Neuron (in vitro differentiated cells): ENCODE results near the gene UBASH3A.

Source experiments
- H2AFZ ChIP-seq: one replicate; pipeline ENCODE4 v1.6.1; 2013; ENCODE audit warnings: low read depth, mild to moderate bottlenecking, inconsistent platforms, low read length, moderate library complexity
- H3K27me3 ChIP-seq: one replicate; pipeline ENCODE4 v1.6.1; 2013; ENCODE audit warnings: low read length; ENCODE audit not compliant: insufficient read depth
- H3K36me3 ChIP-seq: one replicate; pipeline ENCODE4 v1.6.1; 2013; ENCODE audit warnings: low read length; ENCODE audit not compliant: insufficient read depth
- H3K4me1 ChIP-seq: one replicate; pipeline ENCODE4 v1.6.1; 2013; ENCODE audit warnings: low read length; ENCODE audit not compliant: insufficient read depth
- H3K4me3 ChIP-seq: 2 replicates; pipeline ENCODE4 v1.5.1; 2013; ENCODE audit warnings: mild to moderate bottlenecking, low read length, moderate library complexity
- H3K9me3 ChIP-seq: one replicate; pipeline ENCODE4 v1.6.1; 2013; ENCODE audit warnings: low read length

The UBASH3A gene

DNA sequence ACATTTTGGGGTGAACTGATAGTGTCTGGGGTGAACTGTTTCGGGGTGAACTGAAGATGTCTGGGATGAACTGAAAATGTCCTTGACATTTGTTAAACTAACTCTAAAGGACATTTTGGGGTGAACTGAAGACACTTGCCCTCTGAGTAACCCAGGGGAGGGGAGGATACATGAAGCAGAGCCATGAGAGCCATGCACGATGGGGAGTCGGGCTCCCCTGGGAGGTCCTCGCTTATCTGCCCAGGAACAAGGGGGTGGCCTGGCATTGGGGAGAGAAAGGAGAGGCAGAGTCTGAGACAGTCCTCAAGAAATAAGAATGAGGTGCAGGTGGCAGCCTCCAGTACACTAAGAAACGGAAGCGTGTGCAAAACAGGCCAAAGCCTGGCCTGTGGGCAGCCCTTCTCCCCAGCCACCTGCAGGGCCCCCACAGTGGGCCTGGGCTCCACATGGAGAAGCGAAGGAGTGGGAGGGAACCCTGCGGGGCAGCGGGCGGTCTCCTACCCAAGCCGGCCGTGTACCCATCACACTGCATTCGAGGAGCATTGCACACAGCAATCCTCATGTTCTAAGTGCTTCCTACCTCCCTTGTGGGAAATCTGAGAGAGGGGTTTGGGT, 68.1 kb downstream of the UBASH3A start:
- Histone ChIP-seq H3K9me3 (no peaks in the 10 kb centered on the region), H3K4me3 (no peak overlapping the region), H2AFZ (no peak overlapping the region), H3K27me3 (peaks cover 5% of the 10 kb centered on the region), H3K36me3 (no peaks in the 10 kb centered on the region), H3K4me1 (no peaks in the 10 kb centered on the region)

DNA sequence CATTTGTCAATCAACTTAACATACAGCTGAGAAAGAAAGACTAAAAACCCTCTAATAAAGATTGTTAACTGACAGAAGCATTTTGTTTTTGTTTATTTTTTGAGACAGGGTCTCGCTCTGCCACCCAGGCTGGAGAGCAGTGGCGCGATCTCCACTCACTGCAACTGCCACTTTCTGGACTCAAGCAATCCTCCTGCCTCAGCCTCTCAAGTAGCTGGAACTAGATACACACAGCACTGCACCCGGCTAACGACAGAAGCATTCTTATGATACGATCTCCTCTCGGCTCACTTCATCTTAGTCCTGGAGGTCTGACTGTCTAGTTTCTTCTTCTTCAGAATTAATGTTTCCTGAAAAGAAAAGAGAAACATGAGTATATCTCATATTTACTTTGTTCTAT, 68.8 kb downstream of the UBASH3A start:
- H3K4me1 ChIP-seq = peaks cover 2% of the 10 kb centered on the region
- no peaks in the 10 kb centered on the region for H3K9me3 ChIP-seq
- no peak overlapping the region for H3K4me3 ChIP-seq
- H2AFZ ChIP-seq = no peak overlapping the region
- peaks cover 5% of the 10 kb centered on the region for H3K27me3 ChIP-seq
- H3K36me3 ChIP-seq = no peaks in the 10 kb centered on the region

DNA sequence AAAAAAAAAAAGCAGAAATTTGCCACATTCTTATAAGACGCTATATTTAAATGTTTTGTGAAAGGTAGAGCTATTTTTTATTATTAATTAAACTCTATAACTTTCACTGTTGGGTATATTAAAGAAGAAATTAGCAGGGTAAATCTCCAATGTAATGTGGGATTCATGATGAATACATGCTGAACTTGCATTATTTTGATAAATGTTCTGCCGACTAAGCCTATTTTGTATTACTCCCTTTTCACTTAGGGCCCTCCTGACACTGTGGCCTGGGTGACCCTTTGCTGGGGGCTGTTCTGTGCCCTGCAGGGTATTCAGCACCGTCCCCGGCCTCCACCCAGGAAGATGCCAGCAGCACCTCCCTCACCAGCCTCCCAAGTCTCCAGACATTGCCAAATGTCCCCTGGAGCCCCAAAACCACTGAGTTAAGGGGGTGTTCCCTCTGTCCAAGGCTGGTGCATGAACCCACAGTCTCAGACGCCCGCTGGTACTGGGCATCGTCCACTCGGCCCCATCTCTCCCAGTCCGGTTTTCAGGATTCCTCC, 69.9 kb downstream of the UBASH3A start:
- Histone ChIP-seq H3K27me3 (peaks cover 5% of the 10 kb centered on the region), H2AFZ (no peak overlapping the region), H3K9me3 (no peaks in the 10 kb centered on the region), H3K4me3 (no peak overlapping the region), H3K36me3 (no peaks in the 10 kb centered on the region), H3K4me1 (peaks cover 2% of the 10 kb centered on the region)

DNA sequence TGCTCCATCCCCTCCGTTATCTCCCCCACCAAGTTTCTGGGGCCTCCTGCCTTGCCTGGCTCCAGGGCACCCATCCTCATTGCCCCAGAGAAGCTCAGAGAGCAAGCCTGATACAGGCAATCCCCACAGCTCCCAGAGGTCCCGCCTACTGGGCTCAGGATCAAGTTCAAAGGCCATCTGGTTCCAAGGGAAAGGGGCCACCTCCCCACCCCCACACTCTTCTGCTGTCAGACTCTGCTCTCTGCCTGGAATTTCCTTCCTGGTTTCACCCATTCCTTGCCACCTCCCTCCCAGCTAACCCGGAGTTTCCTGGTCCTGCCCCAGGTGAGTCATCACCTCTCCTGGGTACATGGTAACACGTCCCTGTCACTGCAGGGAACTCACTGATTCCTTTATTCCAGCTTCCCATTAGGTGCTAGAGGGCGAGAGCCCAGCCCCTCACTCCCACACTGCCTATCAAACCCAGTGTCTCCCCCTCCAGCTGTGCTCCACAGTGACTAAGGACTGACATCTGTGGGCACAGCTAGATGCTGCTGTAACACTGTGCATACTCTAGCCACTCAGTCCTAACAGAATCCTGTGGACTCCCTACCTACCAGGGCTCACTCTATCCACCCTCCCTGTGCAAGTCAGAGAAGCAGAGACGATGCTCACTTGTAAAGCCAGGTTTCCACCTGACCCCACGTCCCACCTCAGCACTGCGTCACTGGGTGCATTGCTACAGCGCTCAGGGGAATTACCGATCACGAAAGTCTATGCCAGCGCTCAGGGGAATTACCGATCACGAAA, 70.5 kb downstream of the UBASH3A start:
- H2AFZ ChIP-seq = no peak overlapping the region
- no peaks in the 10 kb centered on the region for H3K9me3 ChIP-seq
- peaks cover 2% of the 10 kb centered on the region for H3K4me1 ChIP-seq
- no peak overlapping the region for H3K4me3 ChIP-seq
- H3K36me3 ChIP-seq = no peaks in the 10 kb centered on the region
- H3K27me3 ChIP-seq = peaks cover 5% of the 10 kb centered on the region

DNA sequence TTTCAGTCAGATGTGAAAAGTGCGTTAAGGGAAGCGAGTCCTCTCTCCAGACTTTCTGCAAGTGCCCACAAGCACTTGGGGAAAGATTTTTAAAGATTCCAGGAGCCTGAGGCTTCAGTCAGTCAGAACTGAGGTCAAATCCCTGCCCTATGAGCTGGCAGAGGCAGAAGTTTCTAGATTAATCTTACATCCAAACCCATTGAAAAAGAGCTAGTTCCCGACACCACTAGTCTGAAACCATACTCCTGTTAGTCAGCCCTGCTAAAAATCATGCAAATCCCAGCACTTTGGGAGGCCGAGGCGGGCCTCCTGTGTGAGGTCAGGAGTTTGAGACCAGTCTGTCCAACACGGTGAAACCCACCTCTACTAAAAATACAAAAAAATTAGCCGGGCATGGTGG, 71.3 kb downstream of the UBASH3A start:
- Histone ChIP-seq H3K27me3 (peaks cover 5% of the 10 kb centered on the region), H3K4me3 (no peak overlapping the region), H3K36me3 (no peaks in the 10 kb centered on the region), H2AFZ (no peak overlapping the region), H3K9me3 (no peaks in the 10 kb centered on the region), H3K4me1 (peaks cover 2% of the 10 kb centered on the region)

DNA sequence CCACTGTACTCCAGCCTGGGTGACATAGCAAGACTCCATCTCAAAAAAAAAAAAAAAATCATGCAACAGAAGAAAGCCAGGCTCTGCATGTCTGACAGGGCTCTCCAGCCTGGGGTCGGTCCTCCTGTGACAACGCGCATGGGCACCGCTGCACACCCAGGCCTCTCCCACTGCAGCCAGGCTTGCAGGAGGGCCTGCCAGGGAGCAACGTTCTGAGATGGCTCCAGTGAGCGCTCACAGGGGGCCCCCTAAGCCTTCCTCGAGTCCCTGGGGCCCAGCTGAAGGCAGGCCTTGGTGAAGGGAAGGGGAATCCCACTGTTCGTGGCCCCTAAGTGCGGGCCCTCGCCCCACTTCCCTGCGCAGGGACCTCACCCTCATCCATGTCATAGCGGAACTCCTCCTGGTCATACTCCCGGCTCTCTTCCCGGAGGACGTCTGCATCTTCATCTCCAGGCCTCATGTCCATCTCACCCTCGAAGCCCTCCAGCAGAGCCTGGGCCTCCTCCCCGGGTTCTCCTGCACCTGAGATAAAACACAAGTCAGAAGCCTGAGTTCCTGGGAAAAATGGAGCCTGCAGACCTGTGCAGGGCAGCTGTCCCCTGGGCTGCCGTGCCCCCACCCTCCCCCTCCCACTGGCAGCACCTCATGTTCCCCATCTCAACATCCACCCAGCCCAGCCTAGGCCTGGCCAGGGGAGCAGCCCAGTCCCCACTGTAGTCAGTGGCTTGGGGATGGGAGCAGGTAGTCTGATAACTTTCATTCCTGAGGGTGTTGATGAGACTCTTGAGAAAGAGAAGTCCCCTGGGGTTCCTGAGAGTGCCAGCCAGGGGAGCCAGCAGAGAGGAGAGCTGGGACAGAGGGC, 72.1 kb downstream of the UBASH3A start:
- Histone ChIP-seq H2AFZ (no peak overlapping the region), H3K27me3 (peaks cover 5% of the 10 kb centered on the region), H3K4me1 (peaks cover 2% of the 10 kb centered on the region), H3K9me3 (no peaks in the 10 kb centered on the region), H3K36me3 (no peaks in the 10 kb centered on the region), H3K4me3 (no peak overlapping the region)

DNA sequence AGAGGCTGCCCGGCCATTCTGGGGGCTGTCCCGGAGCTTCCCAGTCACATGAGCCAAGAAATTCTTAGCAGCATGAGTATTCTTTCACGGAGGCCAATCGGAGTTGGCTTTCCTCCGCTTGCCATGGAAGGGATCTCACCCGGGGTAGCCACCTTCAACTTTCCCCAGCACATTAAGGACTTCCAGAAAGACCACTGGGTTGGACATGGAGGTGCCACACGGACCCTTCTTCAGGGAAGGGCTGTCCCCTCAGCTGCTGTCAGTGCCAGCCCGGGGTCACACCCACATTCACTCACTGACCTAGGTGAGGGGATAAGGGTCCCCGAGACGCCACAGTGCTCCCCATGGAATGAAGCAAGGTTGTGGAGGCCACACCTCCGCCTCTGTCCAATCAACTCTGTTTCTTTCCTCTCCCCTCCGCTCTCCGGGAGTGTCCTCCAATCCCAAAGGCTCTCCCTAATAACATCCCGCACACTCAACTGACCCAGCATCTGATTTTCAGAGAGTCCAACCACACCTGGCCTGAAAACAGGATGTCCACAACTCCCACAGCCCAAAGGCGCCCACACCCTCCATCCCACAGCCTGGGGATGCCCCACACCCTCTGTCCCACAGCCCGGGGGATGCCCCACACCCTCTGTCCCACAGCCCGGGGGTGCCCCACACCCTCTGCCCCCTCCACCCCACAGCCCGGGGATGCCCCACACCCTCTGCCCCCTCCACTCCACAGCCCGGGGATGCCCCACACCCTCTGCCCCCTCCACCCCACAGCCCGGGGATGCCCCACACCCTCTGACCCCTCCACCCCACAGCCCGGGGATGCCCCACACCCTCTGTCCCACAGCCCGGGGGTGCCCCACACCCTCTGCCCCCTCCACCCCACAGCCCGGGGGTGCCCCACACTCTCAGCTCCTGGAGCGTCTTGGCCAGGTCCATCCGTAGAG, 73.0 kb downstream of the UBASH3A start:
- Histone ChIP-seq H2AFZ (no peak overlapping the region), H3K27me3 (peaks cover 5% of the 10 kb centered on the region), H3K4me1 (peaks cover 2% of the 10 kb centered on the region), H3K9me3 (no peaks in the 10 kb centered on the region), H3K36me3 (no peaks in the 10 kb centered on the region), H3K4me3 (no peak overlapping the region)

DNA sequence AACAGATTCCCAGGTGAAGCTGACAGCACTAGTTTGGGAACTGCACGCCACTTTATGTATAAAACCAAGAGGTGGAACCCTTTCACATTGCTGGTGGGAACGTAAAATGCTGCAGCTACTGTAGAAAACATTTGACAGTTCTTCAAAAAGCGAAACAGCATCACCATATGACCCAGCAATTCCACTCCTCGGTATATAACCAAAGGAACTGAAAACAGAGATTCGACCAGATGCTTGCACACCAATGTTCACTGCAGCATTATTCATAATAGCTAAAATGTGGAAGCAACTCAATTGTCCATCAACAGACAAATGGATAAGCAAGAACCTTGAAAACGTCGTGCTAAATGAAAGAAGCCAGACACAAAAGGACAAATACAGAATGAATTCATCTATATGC, 74.8 kb downstream of the UBASH3A start:
- Histone ChIP-seq H3K4me3 (no peak overlapping the region), H3K9me3 (no peaks in the 10 kb centered on the region), H3K27me3 (peaks cover 5% of the 10 kb centered on the region), H3K4me1 (peaks cover 2% of the 10 kb centered on the region), H3K36me3 (no peaks in the 10 kb centered on the region), H2AFZ (no peak overlapping the region)

DNA sequence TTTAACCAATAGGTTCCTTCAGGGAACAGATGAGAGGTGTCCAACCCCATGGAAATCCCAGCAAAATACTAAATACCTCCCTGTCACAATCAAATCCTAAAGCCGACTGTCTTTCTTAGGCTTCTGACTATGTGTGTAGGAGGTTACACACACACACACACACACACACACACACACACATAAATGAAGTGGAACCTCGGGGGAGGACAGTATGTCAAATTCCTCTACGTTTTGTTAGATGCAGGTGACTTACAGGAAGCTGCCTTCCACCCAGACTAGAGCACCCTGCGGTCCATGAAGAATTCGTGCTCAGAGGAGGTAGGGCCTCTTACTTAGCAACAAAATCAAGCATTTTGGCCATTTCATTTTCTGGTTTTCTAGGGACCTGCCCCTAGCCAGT, 75.9 kb downstream of the UBASH3A start:
- H3K4me1 ChIP-seq = peaks cover 2% of the 10 kb centered on the region
- no peaks in the 10 kb centered on the region for H3K36me3 ChIP-seq
- no peaks in the 10 kb centered on the region for H3K9me3 ChIP-seq
- H3K27me3 ChIP-seq = peaks cover 5% of the 10 kb centered on the region
- H2AFZ ChIP-seq = no peak overlapping the region
- no peak overlapping the region for H3K4me3 ChIP-seq

DNA sequence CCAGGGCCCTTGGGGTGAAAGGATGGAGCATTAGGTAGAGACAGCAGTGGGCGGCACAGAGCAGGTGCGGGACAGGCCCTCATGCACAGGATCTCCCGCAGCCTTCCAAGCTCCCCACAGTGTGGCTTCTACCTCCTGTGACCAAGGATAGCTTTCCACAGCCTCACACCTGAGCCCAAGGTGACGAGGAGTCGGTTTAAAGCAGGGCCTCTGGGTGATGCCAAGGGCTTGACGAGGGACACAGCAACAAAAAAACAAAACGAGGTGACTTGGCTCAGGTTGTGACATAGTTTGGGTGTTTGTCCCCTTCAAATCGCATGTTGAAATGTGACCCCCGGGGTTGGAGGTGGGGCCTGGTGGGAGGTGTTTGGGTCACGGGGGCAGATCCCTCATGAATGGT, 77.0 kb downstream of the UBASH3A start:
- H3K27me3 ChIP-seq = peaks cover 3% of the 10 kb centered on the region
- H3K9me3 ChIP-seq = no peaks in the 10 kb centered on the region
- peaks cover 2% of the 10 kb centered on the region for H3K4me1 ChIP-seq
- H3K36me3 ChIP-seq = no peaks in the 10 kb centered on the region
- H3K4me3 ChIP-seq = no peak overlapping the region
- no peak overlapping the region for H2AFZ ChIP-seq

DNA sequence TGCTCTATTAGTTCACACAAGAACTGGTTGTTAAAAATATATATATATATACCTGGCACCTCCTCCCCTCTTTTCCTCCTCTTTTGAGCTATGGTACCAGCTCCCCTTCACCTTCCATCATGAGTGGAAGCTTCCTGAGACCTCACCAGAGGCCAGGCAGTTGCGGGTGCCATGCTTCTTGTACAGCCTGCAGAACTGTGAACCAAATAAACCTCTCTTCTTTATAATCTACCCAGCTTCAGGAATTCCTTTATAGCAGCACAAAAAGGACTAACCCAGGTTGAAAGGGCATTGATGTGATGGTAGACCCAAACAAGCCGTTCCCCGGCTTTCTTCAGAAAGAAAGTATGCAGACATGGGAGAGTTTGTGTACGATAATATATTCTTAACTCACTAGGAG, 77.5 kb downstream of the UBASH3A start:
- H3K4me3 ChIP-seq = no peak overlapping the region
- H2AFZ ChIP-seq = no peak overlapping the region
- H3K27me3 ChIP-seq = peaks cover 5% of the 10 kb centered on the region
- peaks cover 2% of the 10 kb centered on the region for H3K4me1 ChIP-seq
- H3K36me3 ChIP-seq = no peaks in the 10 kb centered on the region
- H3K9me3 ChIP-seq = no peaks in the 10 kb centered on the region

DNA sequence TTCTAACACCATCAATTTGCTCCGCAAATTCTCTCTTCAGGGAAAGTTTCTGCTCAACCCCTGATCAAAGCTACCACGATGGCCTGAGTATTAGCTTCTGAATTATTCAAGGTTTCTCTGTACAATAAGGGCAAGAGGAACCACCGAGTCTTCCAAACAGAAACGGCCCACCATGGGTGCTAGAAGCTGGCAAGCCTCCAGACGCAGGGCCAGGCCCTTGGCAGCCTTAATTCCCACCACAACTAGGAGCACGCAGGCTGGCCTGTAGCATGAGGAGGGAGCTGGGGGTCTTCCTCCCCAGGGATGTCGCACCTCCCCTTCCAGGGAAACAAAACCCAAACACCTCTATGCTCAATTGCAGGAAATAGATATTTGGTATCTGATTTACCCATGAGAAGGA, 81.3 kb downstream of the UBASH3A start:
- no peaks in the 10 kb centered on the region for H3K36me3 ChIP-seq
- no peaks in the 10 kb centered on the region for H3K9me3 ChIP-seq
- no peak overlapping the region for H2AFZ ChIP-seq
- H3K27me3 ChIP-seq = peaks cover 5% of the 10 kb centered on the region
- H3K4me1 ChIP-seq = no peaks in the 10 kb centered on the region
- H3K4me3 ChIP-seq = no peak overlapping the region
